Stimulated activated naive B cell treated with anti-CD40 and anti-IgM and Interleukin-4, amounts not matched to agents 10 μg/mL and 1 μg/mL and 100 μg/mL, for 72 hours (primary cell): ENCODE measurements around the gene RHD.
"Not testable (repeated sequence)": the region's sequence is repeated elsewhere in the genome, so short reads cannot be mapped to it uniquely, and the experiment has no call there.

ENCODE experiments used
- ATAC-seq, 2 donors: fragments of 150-1000 bp; cut with Tn5 transposase; replicated peaks; 2 replicates each; pipeline ENCODE4 v1.10.0; 2021; ENCODE audit warnings: moderate library complexity in 1 of 2
- DNase-seq: peaks from one replicate; pipeline ENCODE4 v3.0.0; 2021
- H3K27ac Mint-ChIP-seq: one replicate; pipeline ENCODE4 v1.8.0; 2022; ENCODE audit warnings: mild to moderate bottlenecking, mixed read lengths
- H3K27me3 Mint-ChIP-seq, 2 donors: one replicate each; pipeline ENCODE4 v1.8.0; 2022; ENCODE audit warnings: mixed read lengths in 2 of 2
- H3K36me3 Mint-ChIP-seq, 2 donors: one replicate each; pipeline ENCODE4 v1.8.0; 2022; ENCODE audit warnings: mixed read lengths in 2 of 2, mild to moderate bottlenecking in 1 of 2
- H3K4me1 Mint-ChIP-seq, 2 donors: one replicate each; pipeline ENCODE4 v1.8.0; 2022; ENCODE audit warnings: mixed read lengths in 2 of 2, mild to moderate bottlenecking in 1 of 2
- H3K4me3 Mint-ChIP-seq, 2 donors: one replicate each; pipeline ENCODE4 v1.8.0; 2022; ENCODE audit warnings: mild to moderate bottlenecking in 2 of 2, mixed read lengths in 2 of 2, moderate library complexity in 1 of 2
- H3K9me3 Mint-ChIP-seq, 2 donors: one replicate each; pipeline ENCODE4 v1.8.0; 2022; ENCODE audit warnings: mixed read lengths in 2 of 2, mild to moderate bottlenecking in 1 of 2

RHD gene

DNA sequence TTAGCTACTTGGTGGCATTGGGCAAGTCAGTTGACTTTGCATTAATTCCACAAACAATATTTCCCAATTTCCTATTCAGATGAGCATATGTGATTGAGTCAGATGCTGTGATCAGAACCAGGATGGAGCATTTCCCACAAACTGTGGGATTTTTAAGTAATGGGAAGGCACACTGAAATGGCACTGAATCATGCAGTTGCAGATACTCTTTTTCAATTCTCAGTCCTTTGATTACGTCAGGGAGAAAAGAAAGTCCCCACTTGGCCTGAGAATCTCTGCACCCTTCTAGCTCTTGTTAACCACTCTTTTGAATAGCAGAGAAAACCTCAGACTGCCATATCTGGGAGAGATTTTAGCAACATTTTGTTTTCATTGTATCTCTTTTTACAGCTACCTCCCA lies 36.8 kb downstream of the RHD start:
- DNase-seq, H3K27ac Mint-ChIP-seq, H3K4me1 Mint-ChIP-seq, H3K9me3 Mint-ChIP-seq, H3K4me3 Mint-ChIP-seq, H3K27me3 Mint-ChIP-seq, ATAC-seq: not testable (repeated sequence)
- H3K36me3 Mint-ChIP-seq, result peaks cover 2 to 13% of the 10 kb centered on the region in 2 donors

DNA sequence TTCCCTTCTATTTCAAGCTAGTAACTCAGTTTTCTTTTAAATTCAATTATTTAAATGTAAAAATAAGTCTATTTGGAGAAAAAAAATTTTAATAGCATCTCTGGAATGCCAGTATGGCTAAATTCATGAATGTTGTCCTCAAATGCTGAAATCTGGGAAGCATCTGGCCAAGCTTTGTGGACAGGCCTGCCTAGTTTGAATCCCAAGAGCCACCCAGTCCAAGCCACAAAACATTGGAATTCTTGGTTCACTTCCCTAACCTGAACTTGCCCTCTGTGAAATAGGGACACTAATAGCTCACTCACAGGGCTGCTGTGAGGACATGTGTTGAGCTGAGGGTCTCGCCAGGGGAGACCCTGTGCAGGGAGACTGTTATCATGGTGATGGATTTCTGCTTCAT lies 37.2 kb downstream of the RHD start:
- H3K27me3 Mint-ChIP-seq, H3K4me1 Mint-ChIP-seq, ATAC-seq, H3K9me3 Mint-ChIP-seq, H3K4me3 Mint-ChIP-seq, DNase-seq, H3K27ac Mint-ChIP-seq: not testable (repeated sequence)
- peaks cover 2 to 16% of the 10 kb centered on the region in 2 donors for H3K36me3 Mint-ChIP-seq

DNA sequence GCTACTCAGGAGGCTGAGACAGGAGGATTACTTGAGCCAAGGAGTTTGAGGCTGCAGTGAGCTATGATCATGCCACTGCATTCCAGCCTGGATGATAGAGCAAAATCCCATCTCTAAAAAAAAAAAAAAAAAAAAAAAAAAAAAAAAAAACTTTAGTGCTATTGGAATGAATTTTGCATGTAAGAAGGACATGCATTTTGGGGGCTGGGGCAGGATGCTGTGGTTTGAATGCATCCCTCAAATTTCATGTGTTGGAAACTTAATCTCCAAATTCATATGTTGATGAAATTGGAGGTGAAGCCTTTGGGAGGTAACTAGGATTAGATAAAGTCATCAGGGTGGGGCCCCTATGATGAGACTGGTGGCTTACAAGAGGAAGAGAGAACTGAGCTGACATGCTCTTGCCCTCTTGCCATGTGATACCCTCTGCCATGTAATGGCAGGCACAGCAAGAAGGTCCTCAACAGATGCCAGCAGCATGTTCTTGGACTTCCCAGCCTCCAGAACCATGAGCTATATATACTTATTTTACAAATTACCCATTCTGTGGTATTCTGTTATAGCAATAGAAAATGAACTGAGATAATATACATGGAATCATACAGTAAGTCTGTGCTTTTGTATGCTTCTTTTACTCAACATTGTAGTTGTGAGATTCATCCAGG lies 40.6 kb downstream of the RHD start:
- H3K27me3 Mint-ChIP-seq, H3K4me1 Mint-ChIP-seq, DNase-seq, H3K4me3 Mint-ChIP-seq, H3K27ac Mint-ChIP-seq, H3K9me3 Mint-ChIP-seq, ATAC-seq: not testable (repeated sequence)
- H3K36me3 Mint-ChIP-seq, result peaks cover 3 to 16% of the 10 kb centered on the region in 2 donors

DNA sequence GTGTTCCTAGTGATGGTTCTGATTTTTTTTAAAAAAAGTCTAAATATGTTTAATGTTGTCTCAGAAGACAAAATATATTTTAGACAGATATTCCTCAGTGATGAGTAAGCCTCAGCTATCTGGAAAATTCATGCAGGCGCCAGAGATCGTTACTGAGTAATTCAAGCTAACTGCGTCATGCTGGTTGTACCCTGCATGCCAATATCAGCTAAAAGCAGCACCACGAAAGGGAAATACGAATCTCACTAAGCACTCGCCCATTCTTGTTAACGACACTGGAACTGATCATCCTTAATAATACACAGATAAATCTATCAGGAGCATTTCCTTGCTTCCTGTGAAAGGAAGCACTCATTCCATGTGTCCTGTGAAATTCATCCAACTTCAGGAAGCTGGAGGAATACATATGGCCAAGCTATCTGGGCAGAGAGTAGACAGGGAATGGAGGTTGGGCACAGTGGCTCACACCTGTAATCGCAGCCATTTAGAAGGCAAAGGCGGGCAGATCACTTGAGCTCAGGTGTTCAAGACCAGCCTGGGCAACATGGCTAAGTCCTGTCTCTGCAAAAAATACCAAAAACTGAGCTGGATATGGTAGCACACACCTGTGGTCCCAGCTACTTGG lies 48.1 kb downstream of the RHD start:
- H3K36me3 Mint-ChIP-seq, H3K9me3 Mint-ChIP-seq, H3K4me3 Mint-ChIP-seq, H3K27ac Mint-ChIP-seq, DNase-seq, H3K4me1 Mint-ChIP-seq, ATAC-seq, H3K27me3 Mint-ChIP-seq: not testable (repeated sequence)

DNA sequence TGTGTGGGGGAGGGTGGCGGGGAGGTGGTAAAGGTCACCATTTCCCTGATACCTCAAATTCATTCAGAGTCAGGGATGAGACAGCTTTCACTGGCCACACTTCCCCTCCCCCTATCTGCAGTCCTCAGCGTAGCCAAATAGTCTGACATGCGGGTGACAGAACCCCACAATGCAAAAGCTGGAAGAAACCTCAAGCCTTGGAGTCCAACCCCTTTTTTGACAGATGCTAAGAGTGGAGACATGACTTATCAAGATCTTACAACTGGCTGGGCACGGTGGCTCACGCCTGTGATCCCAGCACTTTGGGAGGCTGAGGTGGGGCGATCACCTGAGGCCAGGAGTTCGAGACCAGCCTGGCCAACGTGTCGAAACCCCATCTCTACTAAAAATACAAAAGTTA lies 49.8 kb downstream of the RHD start:
- H3K4me3 Mint-ChIP-seq, H3K27ac Mint-ChIP-seq, H3K9me3 Mint-ChIP-seq, H3K4me1 Mint-ChIP-seq, ATAC-seq, H3K36me3 Mint-ChIP-seq, H3K27me3 Mint-ChIP-seq, DNase-seq: not testable (repeated sequence)

DNA sequence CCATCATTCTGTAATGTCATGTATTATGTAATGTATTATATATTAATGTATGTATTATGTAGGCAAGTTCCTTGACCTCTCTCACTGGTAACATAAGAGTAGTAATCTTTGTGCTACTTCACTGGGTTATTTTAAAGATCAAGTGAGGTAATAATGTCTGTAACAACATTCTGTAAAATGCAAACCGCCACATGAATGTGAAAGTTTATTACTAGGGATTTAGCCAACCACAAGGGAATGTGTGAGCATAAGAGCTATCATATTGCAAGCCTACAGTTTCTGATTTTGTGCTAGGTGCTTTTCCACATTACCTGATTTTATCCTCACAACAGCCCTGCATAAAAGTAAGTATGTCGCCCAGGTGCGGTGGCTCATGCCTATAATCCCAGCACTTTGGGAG lies 52.1 kb downstream of the RHD start:
- H3K36me3 Mint-ChIP-seq, H3K27ac Mint-ChIP-seq, H3K4me1 Mint-ChIP-seq, ATAC-seq, DNase-seq, H3K9me3 Mint-ChIP-seq, H3K27me3 Mint-ChIP-seq, H3K4me3 Mint-ChIP-seq: not testable (repeated sequence)

DNA sequence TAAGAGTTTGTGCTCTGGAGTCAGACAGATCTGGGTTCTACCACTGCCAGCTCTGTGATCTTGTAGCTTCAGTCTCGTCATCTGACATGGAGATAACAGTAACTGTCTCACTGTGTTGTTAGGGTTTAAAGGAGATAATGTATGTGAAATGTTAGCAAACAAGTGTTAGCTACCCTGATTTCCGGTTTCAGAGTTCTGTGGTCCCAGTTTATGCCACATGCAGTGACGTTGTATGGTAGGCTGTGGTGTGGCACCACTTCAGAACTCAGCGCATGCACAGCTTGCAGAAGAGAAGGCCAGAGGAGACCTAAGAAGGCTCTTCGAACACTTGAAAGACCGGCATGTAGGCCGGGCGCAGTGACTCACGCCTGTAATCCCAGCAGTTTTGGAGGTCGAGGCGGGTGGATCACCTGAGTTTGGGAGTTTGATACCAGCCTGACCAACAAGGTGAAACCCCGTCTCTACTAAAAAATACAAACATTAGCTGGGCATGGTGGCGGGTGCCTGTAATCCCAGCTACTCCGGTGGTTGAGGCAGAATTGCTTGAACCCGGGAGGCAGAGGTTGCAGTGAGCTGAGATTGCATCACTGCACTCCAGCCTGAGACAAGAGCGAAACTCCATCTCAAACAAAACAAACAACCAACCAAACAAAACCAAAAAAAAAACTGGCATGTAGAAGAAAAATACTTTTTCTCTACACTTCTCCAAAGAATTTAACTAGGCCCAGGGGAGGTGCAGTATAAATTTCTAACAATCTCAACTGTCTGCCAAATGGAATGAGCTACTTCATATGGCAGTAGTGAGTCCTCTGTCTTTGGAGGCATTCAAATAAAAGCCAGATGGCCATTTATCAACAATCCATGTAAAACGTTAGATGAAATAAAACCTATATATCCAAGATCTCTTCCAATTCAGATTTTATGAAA lies 55.8 kb downstream of the RHD start:
- not testable (repeated sequence) for H3K4me3 Mint-ChIP-seq, DNase-seq, H3K27me3 Mint-ChIP-seq, ATAC-seq, H3K9me3 Mint-ChIP-seq, H3K27ac Mint-ChIP-seq, H3K36me3 Mint-ChIP-seq, H3K4me1 Mint-ChIP-seq

DNA sequence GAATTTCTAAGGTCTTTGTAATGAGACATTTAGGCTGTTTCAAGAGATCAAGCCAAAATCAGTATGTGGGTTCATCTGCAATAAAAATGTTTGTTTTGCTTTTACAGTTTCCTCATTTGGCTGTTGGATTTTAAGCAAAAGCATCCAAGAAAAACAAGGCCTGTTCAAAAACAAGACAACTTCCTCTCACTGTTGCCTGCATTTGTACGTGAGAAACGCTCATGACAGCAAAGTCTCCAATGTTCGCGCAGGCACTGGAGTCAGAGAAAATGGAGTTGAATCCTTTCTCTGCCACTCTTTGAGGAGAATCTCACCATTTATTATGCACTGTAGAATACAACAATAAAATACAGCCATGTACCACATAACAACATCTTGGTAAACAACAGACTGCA lies 56.5 kb downstream of the RHD start:
- H3K27ac Mint-ChIP-seq, H3K4me3 Mint-ChIP-seq, H3K4me1 Mint-ChIP-seq, DNase-seq, H3K27me3 Mint-ChIP-seq, ATAC-seq, H3K9me3 Mint-ChIP-seq, H3K36me3 Mint-ChIP-seq: not testable (repeated sequence)

DNA sequence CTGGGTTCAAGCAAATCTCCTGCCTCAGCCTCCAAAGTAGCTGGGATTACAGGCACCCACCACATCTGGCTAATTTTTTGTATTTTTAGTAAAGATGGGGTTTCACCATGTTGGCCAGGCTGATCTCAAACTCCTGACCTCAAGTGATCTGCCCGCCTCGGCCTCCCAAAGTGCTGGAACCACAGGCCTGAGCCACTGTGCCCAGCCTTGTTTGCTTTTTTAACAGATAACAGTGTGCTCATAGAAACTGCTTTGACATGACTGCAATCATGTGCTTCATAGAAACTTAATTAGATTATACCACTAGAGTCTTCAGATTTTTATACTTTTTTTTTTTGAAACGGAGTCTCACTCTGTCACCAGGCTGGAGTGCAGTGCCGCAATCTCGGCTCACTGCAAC lies 57.0 kb downstream of the RHD start:
- H3K4me1 Mint-ChIP-seq, result peaks cover 0 to 11% of the 10 kb centered on the region in 2 donors
- H3K27me3 Mint-ChIP-seq, H3K4me3 Mint-ChIP-seq, H3K9me3 Mint-ChIP-seq, H3K27ac Mint-ChIP-seq, H3K36me3 Mint-ChIP-seq, ATAC-seq, DNase-seq: not testable (repeated sequence)

DNA sequence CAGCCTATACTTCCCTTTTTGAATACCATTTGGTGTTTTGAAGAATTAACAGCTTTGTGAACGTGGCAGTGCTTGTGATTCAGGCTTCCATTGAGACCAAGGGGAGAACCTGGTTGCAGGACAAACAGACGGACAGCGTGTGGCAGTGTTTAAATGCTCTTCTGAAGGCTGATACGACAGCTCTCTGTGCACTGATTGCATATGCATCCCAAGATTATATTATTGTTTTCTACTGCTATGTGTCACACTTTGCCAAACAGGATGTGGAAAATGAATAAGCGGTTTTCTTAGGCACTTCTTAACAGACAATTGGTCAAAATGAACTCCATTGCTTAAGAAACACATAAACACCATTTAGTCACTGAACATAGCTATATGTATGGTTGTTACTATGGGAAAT lies 57.6 kb downstream of the RHD start:
- H3K9me3 Mint-ChIP-seq, H3K27me3 Mint-ChIP-seq, DNase-seq, H3K27ac Mint-ChIP-seq, H3K4me3 Mint-ChIP-seq, H3K36me3 Mint-ChIP-seq: not testable (repeated sequence)
- ATAC-seq, result peak; percentile 53 to 66
- peaks cover 0 to 15% of the 10 kb centered on the region in 2 donors for H3K4me1 Mint-ChIP-seq

DNA sequence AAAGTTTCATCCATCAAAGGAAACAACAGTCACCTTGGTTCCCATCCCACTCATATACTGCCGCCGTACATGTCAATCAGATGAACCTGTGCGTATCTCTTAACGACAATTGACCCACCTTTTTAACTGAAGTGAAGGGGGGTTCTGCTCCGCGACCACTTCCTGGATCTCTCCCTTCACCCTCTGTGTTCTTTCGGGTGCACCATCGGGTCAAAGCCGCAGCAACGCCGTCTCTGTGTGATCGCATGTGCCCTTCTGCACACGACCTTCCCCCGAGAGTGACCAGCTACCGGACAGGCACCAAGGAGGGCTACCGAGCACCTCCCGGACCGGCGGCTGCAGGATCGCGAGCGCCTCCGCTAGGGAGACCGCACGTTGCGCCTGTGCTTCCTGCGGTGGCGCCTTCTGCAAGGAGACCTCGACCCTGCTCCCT lies 64.6 kb downstream of the RHD start:
- Mint-ChIP-seq H3K4me3 (peak overlapping the region; percentile 84 to 94), H3K4me1 (peaks cover 5 to 23% of the 10 kb centered on the region in 2 donors), H3K27ac (peak overlapping the region; percentile 91)
- ATAC-seq (peak; percentile 10), DNase-seq (peak; percentile 23)
- not testable (repeated sequence) for H3K27me3 Mint-ChIP-seq, H3K9me3 Mint-ChIP-seq, H3K36me3 Mint-ChIP-seq

DNA sequence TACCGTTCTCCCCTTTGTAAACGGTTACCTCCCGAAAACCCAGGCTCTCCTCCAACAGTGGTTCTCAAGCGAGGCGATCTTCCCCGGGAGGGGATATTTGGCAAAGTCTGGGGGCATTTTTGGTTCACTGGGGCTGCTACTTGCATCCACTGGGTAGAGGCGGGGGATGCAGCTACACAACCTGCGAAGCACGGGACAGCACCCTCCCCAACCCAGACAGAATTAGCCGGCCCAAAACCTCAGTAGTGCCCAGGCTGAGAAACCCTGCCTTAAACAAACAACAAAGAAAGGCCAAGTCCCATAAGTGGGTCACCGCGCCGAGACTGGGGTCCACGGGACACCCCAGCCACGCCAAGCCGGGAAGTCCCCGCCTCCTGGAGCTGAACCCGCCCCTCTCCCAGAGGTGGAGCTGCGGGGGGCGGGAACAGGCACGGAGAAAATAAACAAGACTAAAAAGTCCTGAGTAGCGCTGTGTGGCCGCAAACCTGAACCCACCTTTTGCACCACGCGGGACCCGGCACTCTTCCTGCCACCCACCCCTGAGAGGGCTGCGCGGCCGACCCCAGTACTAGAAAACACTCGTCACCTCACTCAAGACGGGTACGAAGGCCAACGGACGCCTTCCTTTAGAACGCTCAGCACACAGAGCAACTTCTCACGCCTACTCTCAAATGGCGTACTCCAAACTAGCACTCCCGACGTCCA lies 65.3 kb downstream of the RHD start:
- peak; percentile 76 to 77 for ATAC-seq
- Mint-ChIP-seq H3K27ac (peak overlapping the region; percentile 99), H3K4me3 (peak overlapping the region; percentile 93 to 96), H3K4me1 (peaks cover 6 to 23% of the 10 kb centered on the region in 2 donors)
- H3K27me3 Mint-ChIP-seq, H3K36me3 Mint-ChIP-seq, DNase-seq, H3K9me3 Mint-ChIP-seq: not testable (repeated sequence)

DNA sequence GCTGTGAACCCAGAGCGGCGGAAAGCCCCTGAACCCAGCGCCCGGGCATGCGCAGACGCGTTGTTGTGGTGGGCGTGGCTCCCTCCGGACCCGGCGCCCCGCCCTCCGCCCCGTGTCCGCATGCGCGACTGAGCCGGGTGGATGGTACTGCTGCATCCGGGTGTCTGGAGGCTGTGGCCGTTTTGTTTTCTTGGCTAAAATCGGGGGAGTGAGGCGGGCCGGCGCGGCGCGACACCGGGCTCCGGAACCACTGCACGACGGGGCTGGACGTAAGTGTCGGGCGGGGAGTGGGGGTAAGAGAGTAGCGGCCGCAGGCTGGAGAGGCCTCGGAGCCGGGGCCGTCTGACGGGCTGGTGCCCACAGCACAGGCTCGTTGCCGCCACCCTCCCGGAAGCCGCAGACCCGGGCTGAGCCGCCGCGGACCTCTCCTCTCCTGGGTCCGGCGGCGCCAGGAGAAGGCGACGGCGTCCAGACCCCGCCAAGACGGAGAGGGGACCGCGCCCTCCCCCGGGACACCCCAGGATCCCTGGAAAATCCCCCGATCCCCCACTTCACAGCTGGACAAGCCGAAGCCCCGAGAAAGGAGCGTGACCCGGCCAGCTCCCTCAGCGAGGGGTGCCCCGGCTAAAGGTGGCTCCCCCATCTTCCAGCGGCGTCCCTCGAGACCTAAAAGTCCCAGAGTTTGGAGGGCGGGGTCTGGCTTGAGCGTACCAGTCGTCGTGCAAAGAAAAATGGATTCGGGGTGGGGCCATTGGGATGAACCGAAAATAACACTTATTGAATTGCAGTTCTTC lies 66.1 kb downstream of the RHD start, which contains the start of gene TMEM50A:
TMEM50A (plus strand) TSS at position 147 of the 794 bp plus-strand sequence. CDS start 2,153 bp downstream, outside the sequence.
- H3K27me3 Mint-ChIP-seq, result no peaks in the 10 kb centered on the region
- H3K36me3 Mint-ChIP-seq, result peaks cover 3 to 6% of the 10 kb centered on the region in 2 donors
- peak within 1 kb of the TSS; percentile 93 to 96 for H3K4me3 Mint-ChIP-seq
- H3K27ac Mint-ChIP-seq, result peak within 1 kb of the TSS; percentile 99
- H3K9me3 Mint-ChIP-seq, result no peaks in the 10 kb centered on the region
- ATAC-seq (peak; percentile 81 to 85), DNase-seq (peak; percentile 89)
- peaks cover 6 to 23% of the 10 kb centered on the region in 2 donors for H3K4me1 Mint-ChIP-seq
